ENCODE data around the gene LENG1.
A peak's percentile ranks its signal among the peaks of the same experiment; 100 is the strongest.
"Not testable (repeated sequence)": the region's sequence is repeated elsewhere in the genome, so short reads cannot be mapped to it uniquely, and the experiment has no call there.

The LENG1 gene

DNA sequence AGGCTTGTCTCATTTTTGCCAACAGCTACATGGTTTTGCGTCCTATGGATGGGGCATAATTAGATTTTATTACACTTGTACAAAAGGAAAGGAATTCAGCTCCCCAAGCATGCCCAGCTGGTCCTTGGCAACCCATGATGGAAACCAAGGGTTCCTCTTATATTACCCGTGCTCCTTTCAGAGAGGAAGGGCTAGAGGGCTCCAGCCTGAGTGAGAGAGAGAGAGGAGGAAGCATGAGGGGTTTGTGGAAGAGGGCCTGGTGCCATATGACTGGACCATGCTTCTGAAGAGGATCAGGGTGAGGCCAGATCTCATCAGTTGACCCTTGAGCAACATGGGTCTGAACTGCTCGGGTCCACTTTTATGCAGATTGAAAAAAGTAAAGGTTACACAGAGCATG is 37.6 kb upstream of the LENG1 start:
- Histone ChIP-seq H3K79me1 (ENCODE audit: low read length) (peaks cover 11% of the 10 kb centered on the region), H3K9me3 (ENCODE audit: insufficient read depth, low read depth, low read length) (no peaks in the 10 kb centered on the region), H2BK5ac (ENCODE audit: low read depth, low read length, poor library complexity) (no peak overlapping the region), H3K18ac (ENCODE audit: low read length) (no peak overlapping the region), H3K27me3 (ENCODE audit: insufficient read depth, low read length) (no peaks in the 10 kb centered on the region), H3K27ac (ENCODE audit: low read depth, low read length) (no peak overlapping the region), H3K36me3 (ENCODE audit: control insufficient read depth in 1 of 2, insufficient read depth in 2 of 2, low read length in 2 of 2) (peaks cover 18 to 21% of the 10 kb centered on the region in 2 experiments), H2BK12ac (ENCODE audit: low read length) (no peak overlapping the region), H4K8ac (ENCODE audit: low read depth, low read length) (no peak overlapping the region), H4K12ac (ENCODE audit: low read depth, low read length) (no peak overlapping the region), H2AFZ (ENCODE audit: insufficient read depth, low read length, poor library complexity) (no peak overlapping the region), H3K4me2 (ENCODE audit: low read length) (no peak overlapping the region), H3K9ac (ENCODE audit: low read length) (no peak overlapping the region), H2AK5ac (ENCODE audit: low read length) (no peak overlapping the region), H3K4me1 (ENCODE audit: control insufficient read depth in 1 of 2, insufficient read depth in 2 of 2, low read length in 2 of 2) (peaks cover under 1 to 9% of the 10 kb centered on the region in 2 experiments), H3K4ac (ENCODE audit: low read depth, low read length) (no peak overlapping the region), H3K23ac (ENCODE audit: low read length) (no peak overlapping the region), H4K91ac (ENCODE audit: low read depth, low read length) (no peak overlapping the region), H3K4me3 (ENCODE audit: low read depth, low read length) (no peak overlapping the region), H3K14ac (ENCODE audit: low read length) (no peak overlapping the region), H3K79me2 (ENCODE audit: control insufficient read depth, insufficient read depth, low read length, poor library complexity) (peaks cover 16% of the 10 kb centered on the region), H2BK120ac (ENCODE audit: insufficient read depth, low read length, poor library complexity) (no peak overlapping the region)
- DNase-seq = no peak
- no CpG with 5 or more reads among the region's 3 CpGs for WGBS (ENCODE audit: extremely low coverage, insufficient coverage, insufficient read length)

DNA sequence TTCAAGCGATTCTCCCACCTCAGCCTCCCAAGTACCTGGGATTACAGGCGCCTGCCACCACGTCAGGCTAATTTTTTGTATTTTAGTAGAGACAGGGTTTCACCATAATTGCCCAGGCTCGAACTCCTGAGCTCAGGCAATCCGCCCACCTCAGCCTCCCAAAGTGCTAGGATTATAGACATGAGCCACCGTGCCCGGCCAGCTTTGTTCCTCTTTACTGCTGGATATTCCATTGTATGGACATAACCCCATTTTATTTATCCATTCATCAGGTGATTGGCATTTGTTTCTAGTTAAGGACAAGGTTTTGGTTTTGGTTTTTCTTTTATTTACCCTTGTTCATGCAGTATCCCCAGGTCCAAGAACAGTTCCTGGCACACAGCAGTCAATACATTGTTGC is 37.0 kb upstream of the LENG1 start:
- Histone ChIP-seq H3K4me1 (ENCODE audit: control insufficient read depth in 1 of 2, insufficient read depth in 2 of 2, low read length in 2 of 2) (peaks cover 6 to 10% of the 10 kb centered on the region in 2 experiments), H2AFZ (ENCODE audit: insufficient read depth, low read length, poor library complexity) (no peak overlapping the region), H3K79me1 (ENCODE audit: low read length) (peaks cover 13% of the 10 kb centered on the region), H3K14ac (ENCODE audit: low read length) (no peak overlapping the region), H3K9ac (ENCODE audit: low read length) (no peak overlapping the region), H3K23ac (ENCODE audit: low read length) (no peak overlapping the region), H3K4me3 (ENCODE audit: low read depth, low read length) (no peak overlapping the region), H3K36me3 (ENCODE audit: control insufficient read depth in 1 of 2, insufficient read depth in 2 of 2, low read length in 2 of 2) (peaks cover 12 to 17% of the 10 kb centered on the region in 2 experiments), H3K4ac (ENCODE audit: low read depth, low read length) (no peak overlapping the region), H2BK12ac (ENCODE audit: low read length) (no peak overlapping the region), H2AK5ac (ENCODE audit: low read length) (no peak overlapping the region), H3K27me3 (ENCODE audit: insufficient read depth, low read length) (no peaks in the 10 kb centered on the region), H2BK120ac (ENCODE audit: insufficient read depth, low read length, poor library complexity) (no peak overlapping the region), H3K27ac (ENCODE audit: low read depth, low read length) (no peak overlapping the region), H3K4me2 (ENCODE audit: low read length) (no peak overlapping the region), H4K12ac (ENCODE audit: low read depth, low read length) (no peak overlapping the region), H3K18ac (ENCODE audit: low read length) (no peak overlapping the region), H3K9me3 (ENCODE audit: insufficient read depth, low read depth, low read length) (no peaks in the 10 kb centered on the region), H4K8ac (ENCODE audit: low read depth, low read length) (no peak overlapping the region), H4K91ac (ENCODE audit: low read depth, low read length) (no peak overlapping the region), H2BK5ac (ENCODE audit: low read depth, low read length, poor library complexity) (no peak overlapping the region), H3K79me2 (ENCODE audit: control insufficient read depth, insufficient read depth, low read length, poor library complexity) (peaks cover 17% of the 10 kb centered on the region)
- no peak for DNase-seq
- no CpG with 5 or more reads among the region's 7 CpGs for WGBS (ENCODE audit: extremely low coverage, insufficient coverage, insufficient read length)

DNA sequence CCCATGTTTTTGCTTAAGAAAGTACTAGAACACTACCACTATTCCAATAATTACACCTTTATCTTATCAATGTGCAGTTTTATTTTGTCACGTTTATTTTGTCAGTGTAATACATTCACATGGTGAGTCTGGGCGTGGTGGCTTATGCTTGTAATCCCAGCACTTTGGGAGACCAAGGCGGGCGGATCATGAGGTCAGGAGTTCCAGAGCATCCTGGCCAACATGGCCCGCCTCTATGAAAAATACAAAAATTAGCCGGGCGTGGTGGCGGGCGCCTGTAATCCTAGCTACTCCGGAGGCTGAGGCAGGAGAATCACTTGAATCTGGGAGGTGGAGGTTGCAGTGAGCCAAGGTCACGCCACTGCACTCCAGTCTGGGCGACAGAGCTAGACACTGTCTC is 34.9 kb upstream of the LENG1 start:
- not testable (repeated sequence) for H2BK12ac ChIP-seq (ENCODE audit: low read length); H3K4me2 ChIP-seq (ENCODE audit: low read length); H3K27me3 ChIP-seq (ENCODE audit: insufficient read depth, low read length); H4K91ac ChIP-seq (ENCODE audit: low read depth, low read length); H2BK5ac ChIP-seq (ENCODE audit: low read depth, low read length, poor library complexity); H3K23ac ChIP-seq (ENCODE audit: low read length); H4K12ac ChIP-seq (ENCODE audit: low read depth, low read length); H2AK5ac ChIP-seq (ENCODE audit: low read length); H2AFZ ChIP-seq (ENCODE audit: insufficient read depth, low read length, poor library complexity); DNase-seq; H3K4me3 ChIP-seq (ENCODE audit: low read depth, low read length); H4K8ac ChIP-seq (ENCODE audit: low read depth, low read length); H3K4ac ChIP-seq (ENCODE audit: low read depth, low read length); H3K9ac ChIP-seq (ENCODE audit: low read length); H3K9me3 ChIP-seq (ENCODE audit: insufficient read depth, low read depth, low read length); H2BK120ac ChIP-seq (ENCODE audit: insufficient read depth, low read length, poor library complexity); H3K27ac ChIP-seq (ENCODE audit: low read depth, low read length); H3K14ac ChIP-seq (ENCODE audit: low read length); H3K4me1 ChIP-seq (ENCODE audit: control insufficient read depth in 1 of 2, insufficient read depth in 2 of 2, low read length in 2 of 2); H3K18ac ChIP-seq (ENCODE audit: low read length)
- WGBS (ENCODE audit: extremely low coverage, insufficient coverage, insufficient read length) = no CpG with 5 or more reads among the region's 12 CpGs
- Histone ChIP-seq H3K79me2 (ENCODE audit: control insufficient read depth, insufficient read depth, low read length, poor library complexity) (peaks cover 13% of the 10 kb centered on the region), H3K36me3 (ENCODE audit: control insufficient read depth in 1 of 2, insufficient read depth in 2 of 2, low read length in 2 of 2) (peaks cover 10 to 12% of the 10 kb centered on the region in 2 experiments), H3K79me1 (ENCODE audit: low read length) (peaks cover 14% of the 10 kb centered on the region)

DNA sequence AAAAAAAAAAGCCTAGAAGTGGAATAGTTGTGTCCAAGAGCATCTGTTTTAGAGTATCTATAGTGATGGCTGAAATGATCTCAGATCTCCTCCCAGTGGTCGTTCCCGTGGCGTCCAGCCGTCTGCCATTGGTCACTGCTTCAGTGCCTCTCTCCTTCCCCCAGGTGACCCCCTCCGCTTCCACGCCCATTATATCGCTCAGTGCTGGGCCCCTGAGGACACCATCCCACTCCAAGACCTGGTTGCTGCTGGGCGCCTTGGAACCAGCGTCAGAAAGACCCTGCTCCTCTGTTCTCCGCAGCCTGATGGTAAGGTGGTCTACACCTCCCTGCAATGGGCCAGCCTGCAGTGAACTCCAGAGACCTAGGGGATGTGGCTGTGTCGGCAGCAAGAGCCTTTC is 33.5 kb upstream of the LENG1 start:
- H3K4me3 ChIP-seq (ENCODE audit: low read depth, low read length) = no peak overlapping the region
- no peak overlapping the region for H4K91ac ChIP-seq (ENCODE audit: low read depth, low read length)
- no peak overlapping the region for H3K14ac ChIP-seq (ENCODE audit: low read length)
- no CpG with 5 or more reads among the region's 11 CpGs for WGBS (ENCODE audit: extremely low coverage, insufficient coverage, insufficient read length)
- H2BK5ac ChIP-seq (ENCODE audit: low read depth, low read length, poor library complexity) = no peak overlapping the region
- H3K4me1 ChIP-seq (ENCODE audit: control insufficient read depth in 1 of 2, insufficient read depth in 2 of 2, low read length in 2 of 2) = peaks cover 9% of the 10 kb centered on the region in 2 experiments
- H3K4me2 ChIP-seq (ENCODE audit: low read length) = no peak overlapping the region
- DNase-seq = no peak
- no peak overlapping the region for H3K18ac ChIP-seq (ENCODE audit: low read length)
- no peak overlapping the region for H2AK5ac ChIP-seq (ENCODE audit: low read length)
- peak overlapping the region; percentile 9 for H3K4ac ChIP-seq (ENCODE audit: low read depth, low read length)
- no peak overlapping the region for H4K12ac ChIP-seq (ENCODE audit: low read depth, low read length)
- no peak overlapping the region for H2BK120ac ChIP-seq (ENCODE audit: insufficient read depth, low read length, poor library complexity)
- peaks cover 27% of the 10 kb centered on the region for H3K79me1 ChIP-seq (ENCODE audit: low read length)
- no peak overlapping the region for H3K9ac ChIP-seq (ENCODE audit: low read length)
- H3K79me2 ChIP-seq (ENCODE audit: control insufficient read depth, insufficient read depth, low read length, poor library complexity) = peaks cover 25% of the 10 kb centered on the region
- H3K36me3 ChIP-seq (ENCODE audit: control insufficient read depth in 1 of 2, insufficient read depth in 2 of 2, low read length in 2 of 2) = peaks cover 10% of the 10 kb centered on the region in 2 experiments
- no peaks in the 10 kb centered on the region for H3K27me3 ChIP-seq (ENCODE audit: insufficient read depth, low read length)
- no peak overlapping the region for H2AFZ ChIP-seq (ENCODE audit: insufficient read depth, low read length, poor library complexity)
- H4K8ac ChIP-seq (ENCODE audit: low read depth, low read length) = no peak overlapping the region
- H2BK12ac ChIP-seq (ENCODE audit: low read length) = no peak overlapping the region
- H3K27ac ChIP-seq (ENCODE audit: low read depth, low read length) = no peak overlapping the region
- no peaks in the 10 kb centered on the region for H3K9me3 ChIP-seq (ENCODE audit: insufficient read depth, low read depth, low read length)
- no peak overlapping the region for H3K23ac ChIP-seq (ENCODE audit: low read length)
